HG03095 (cell line): Measurements from ENCODE around the gene SHTN1.
A peak's percentile ranks its signal among the peaks of the same experiment; 100 is the strongest.

Experiments
- ATAC-seq: cut with Tn5 transposase; IDR thresholded peaks from one replicate; pipeline ENCODE4 v1.9.1; 2021; ENCODE audit warnings: moderate library complexity; ENCODE audit not compliant: unreplicated experiment

The SHTN1 gene

GRCh38 chr10:117005026-117005526 lies at the start of gene SHTN1:
Gene SHTN1 (minus strand): TSS chr10:117005187. CDS start chr10:117005079, 108 bp downstream.
- peak; percentile 37 for ATAC-seq

DNA sequence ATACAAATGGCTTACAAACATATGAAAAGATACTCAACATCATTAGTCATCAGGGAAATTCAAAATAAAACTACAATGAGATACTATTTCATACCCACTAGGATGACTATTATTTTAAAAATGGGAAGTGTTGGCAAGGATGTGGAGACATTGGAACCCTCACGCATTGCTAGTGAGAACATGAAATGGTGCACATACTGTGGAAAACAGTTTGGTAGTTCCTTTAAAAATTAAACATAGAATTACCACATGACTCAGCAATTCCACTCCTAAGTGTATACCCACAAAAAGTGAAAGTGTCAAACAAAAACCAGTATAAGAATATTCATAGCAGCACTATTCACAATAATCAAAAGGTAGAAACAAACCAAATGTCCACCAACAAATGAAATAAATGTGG lies 48.5 kb upstream of the SHTN1 start:
- no peak for ATAC-seq

GRCh38 chr10:117047947-117048346 lies 43.0 kb upstream of the SHTN1 start:
- no peak for ATAC-seq

DNA sequence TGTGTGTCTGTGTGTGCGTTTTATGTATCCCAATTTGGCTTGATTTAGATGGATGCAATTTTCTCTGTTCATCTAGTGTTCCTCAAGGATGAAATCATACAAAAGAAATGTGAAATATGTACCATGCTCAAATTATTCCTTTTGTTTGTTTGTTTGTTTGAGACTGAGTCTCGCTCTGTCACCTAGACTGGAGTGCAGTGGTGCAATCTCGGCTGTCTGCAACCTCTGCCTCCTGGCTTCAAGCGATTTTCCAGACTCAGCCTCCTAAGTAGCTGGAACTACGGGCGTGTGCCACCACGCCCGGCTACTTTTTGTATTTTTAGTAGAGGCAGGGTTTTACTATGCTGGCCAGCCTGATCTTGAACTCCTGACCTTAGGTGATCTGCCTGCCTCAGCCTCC lies 11.3 kb upstream of the SHTN1 start:
- ATAC-seq, result no peak

DNA sequence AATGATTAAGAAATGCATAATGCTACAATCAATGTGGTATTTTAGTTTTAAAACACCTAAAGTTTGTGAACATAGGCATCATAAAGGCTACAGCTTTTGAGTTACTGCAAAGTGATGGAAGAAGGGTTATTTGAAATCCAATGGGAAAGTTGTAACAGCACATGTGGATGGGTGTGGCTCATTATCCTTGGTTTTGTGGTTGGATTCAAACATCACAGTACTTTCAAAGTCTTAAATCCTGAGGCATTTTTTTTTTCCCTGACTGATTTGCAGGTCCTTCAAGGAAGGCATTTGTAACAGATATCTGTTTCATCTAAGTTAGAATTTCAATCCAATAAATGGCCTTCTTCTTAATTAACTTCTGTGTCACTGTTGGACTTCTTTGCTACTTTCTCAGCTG lies 9.8 kb upstream of the SHTN1 start:
- no peak for ATAC-seq

- ATAC-seq, result no peak
These were observed 2.1 kb upstream of the SHTN1 start for GRCh38 chr10:117007080-117007479.

DNA sequence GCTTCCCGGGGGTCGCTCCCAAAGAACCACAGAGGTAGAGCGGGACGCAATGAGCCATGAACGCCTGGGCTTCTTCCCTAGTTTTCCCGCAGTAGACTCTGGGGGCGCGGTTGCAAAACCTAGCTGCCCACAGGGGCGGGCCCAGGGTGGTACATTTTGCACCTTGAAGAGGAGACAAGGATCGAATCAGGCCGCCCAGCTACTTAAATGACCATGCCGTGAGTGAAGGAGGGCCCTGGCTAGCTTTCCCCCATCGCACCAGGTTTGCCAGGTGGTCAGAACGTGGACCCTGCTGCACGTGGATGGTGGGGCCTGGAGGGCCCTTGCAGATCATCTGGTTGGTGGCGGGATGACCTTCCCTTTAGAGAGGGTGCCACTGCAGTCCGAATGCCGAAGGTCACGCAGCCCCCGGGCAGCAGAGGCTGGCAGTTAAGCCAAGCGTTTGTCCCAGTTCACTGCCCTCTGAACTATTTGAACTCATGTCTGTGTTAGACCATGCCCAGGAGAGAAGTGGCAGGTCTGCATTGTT lies 604 bp upstream of the SHTN1 start:
- no peak for ATAC-seq

DNA sequence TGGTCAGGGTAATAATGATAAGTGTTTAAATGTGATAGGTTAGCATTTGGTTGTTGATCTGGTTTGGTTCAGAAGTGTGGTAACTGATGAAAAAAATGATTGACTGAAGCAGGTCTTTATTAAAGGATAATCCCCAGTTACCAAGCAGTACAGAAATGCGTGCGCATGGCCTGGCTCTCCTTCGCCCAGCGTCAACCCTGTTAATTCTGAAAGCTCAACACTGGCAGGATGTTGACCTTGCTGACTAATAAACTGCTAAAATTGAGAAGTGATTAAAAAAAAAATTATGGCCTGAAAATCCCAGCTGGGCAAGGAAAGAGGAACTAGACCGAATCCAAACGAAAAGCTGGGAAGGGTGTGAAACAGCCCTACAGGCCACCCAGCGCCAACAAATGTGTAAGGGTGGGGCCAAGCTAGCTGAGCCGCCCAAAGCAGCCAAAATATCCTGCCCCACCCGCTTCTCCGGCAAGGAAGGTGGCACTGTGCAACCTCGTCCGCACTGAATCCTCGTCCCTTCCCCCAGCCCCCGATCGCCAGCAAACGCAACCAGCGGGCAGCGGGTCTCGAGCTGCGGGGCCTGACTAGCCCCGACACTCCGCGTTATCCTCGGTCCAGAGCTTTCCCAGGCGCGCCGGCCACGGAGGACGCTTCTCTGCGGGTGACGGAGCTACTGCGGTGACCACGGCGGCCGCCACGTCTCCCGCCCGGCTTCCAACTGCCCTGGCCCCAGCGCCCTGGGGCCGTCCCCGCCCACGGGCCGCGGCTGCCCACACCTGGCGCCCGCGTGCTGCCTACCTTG lies 561 bp downstream of the SHTN1 start:
- ATAC-seq, result peak; percentile 52

DNA sequence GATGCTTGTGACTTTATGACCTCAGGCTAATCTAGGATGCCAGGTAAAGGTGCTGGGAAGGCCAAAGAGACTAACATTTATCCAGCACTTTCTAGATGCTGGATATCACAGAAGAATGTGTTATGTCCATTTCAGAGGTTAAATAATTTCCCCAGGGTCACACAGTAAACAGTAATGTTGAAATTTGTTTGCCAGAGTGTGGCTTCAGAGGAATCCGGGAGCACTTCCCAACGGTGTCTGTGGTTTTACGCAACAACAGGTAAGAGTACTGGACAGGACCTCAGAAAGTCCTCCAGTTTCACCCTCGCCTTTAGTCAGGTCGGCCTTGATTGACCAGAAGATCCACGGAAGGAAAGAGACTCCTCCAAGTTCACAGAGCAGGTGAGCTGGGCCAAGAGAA lies 1.7 kb downstream of the SHTN1 start:
- ATAC-seq, result no peak

GRCh38 chr10:117002206-117002605 lies 2.8 kb downstream of the SHTN1 start:
- no peak for ATAC-seq

- no peak for ATAC-seq
These were observed 3.8 kb downstream of the SHTN1 start for GRCh38 chr10:117001144-117001543.

DNA sequence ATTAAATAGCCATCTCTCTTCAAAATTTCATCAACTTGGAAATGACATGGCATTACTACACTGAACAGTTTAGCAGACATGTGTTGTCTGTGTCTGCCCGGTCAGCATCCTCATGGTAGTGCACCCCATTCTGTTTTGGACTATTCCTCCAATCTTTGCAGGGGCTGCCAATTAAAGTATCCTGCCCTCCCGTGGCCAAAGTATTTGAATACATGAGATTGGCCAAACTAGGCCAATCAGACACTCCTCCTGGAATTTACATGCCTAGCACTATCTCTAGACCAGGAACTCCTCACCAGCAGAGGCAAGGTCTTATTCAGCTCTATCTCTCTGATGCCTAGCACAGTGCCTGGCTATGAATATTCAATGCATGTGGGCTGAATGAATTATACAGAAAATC lies 4.4 kb downstream of the SHTN1 start:
- ATAC-seq, result no peak

- no peak for ATAC-seq
These were observed 6.8 kb downstream of the SHTN1 start for GRCh38 chr10:116998172-116998571.

- ATAC-seq, result no peak
These were observed 8.0 kb downstream of the SHTN1 start for GRCh38 chr10:116997015-116997414.

GRCh38 chr10:116995648-116996047 lies 9.3 kb downstream of the SHTN1 start:
- ATAC-seq, result no peak

DNA sequence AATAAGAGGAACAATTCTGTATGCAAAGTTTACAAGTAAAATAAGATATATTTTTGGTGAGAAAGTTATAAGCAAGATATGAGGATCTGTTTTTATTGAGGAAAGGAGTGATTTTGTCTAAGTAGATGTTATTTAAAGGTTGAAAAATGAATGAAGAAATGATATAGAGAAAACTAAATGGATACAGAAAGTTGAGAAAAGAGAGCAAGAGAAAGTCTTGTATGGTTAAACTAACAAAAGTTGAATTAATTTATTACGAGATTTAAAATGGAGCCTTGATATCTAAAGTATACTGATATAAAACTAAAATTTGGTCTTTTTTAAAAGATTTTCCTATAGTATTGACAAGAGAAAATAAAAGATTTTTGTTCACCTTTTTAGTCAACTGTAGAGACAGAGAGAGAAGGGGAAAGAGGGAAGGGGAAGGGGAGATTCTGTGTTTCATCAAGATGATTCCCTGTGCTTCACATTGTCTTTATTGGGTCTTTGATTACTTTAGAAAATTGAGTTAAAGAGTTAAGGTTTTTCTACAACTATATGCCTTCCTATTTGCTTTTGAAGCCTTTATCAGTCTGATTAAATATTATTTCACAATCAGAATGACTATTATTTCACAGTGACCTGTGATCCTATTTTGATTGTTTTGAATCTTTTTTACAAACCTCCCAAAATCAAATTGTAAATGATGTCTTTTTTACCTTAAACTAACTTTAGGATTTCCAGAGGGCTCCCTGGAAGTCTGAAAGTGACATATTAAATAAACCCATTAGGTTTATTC lies 10.7 kb downstream of the SHTN1 start:
- no peak for ATAC-seq

DNA sequence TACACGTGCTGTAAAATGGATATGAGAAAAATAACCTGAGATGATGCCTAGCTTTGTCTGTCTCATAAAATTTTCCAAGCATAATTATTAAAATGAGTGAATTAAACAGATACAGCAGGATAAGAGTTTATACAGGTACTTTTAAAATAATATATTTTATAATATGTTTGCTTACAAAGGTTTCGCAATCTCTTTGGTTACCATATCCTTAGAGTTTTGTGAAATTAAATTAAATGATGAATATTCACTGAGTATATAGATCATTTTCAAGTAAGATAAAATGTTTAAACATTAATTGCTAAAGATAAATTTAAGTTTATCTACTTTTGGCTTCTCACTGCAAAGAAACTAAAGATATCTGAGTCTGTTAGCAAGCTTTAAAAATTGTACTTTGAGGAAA lies 11.4 kb downstream of the SHTN1 start:
- no peak for ATAC-seq

DNA sequence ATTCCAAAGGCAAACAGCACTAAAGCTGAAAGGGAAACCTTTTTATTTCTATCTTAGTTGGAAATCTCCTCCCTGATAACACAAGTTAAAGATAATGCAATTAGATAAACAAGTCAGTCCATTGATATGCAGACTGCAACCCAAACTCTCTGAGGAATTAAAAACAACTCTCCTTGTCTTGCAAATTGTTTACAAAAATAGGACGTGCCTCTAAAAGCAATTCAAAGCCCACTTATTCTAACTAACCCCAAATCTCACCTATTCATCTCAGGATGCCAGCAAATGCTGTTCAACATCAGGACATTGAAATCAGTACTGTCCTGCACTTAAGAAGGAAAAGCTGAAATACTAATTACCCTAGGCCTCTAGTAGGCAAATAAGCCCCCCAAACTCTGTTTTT lies 12.8 kb downstream of the SHTN1 start:
- no peak for ATAC-seq

- ATAC-seq, result no peak
These were observed 14.6 kb downstream of the SHTN1 start for GRCh38 chr10:116990276-116990800.

DNA sequence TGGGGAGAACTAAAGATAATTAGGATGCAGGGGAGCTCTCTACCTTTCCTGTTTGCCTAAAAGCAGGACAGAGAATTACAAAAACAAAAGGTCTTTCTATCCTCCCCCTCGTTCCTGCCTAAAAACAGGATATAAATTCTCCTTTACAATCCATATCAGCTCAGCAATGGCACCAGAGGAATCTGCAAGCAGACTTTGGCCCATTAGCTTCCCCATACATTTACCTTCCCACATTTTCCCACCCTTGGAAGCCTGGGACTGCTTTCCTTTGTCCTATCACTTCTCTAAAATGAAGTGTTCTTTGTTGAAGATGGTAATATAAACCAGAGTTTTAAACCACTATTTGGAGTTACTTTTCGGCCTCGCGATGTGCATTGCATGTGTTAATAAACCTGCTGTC lies 15.5 kb downstream of the SHTN1 start:
- no peak for ATAC-seq

GRCh38 chr10:116988311-116988710 lies 16.7 kb downstream of the SHTN1 start:
- no peak for ATAC-seq

DNA sequence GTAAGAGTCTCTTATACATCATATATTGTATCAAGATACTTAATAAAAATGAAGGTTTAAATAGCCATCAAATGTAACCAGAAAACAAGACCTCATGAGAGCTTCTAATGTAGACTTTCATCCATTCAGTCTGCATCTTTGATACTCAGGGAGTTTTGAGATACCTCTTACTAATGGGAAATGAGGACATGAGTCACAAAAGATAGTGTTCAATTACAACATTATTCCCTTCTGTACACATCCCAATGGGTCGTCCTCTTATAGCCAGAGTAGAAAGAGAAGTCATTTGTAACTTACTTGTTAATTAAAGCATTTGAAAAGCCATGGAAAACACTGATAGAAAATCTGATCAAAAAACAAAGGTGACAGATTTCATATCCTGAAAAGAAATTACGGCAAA lies 19.4 kb downstream of the SHTN1 start:
- ATAC-seq, result no peak
